Measurements from ENCODE around the gene THAP11.

- TF ChIP-seq EZH2 (IDR thresholded peaks at IDR 0.05; ENCODE audit: borderline replicate concordance, low read length) = no peak
- TF ChIP-seq, protein P1, sequence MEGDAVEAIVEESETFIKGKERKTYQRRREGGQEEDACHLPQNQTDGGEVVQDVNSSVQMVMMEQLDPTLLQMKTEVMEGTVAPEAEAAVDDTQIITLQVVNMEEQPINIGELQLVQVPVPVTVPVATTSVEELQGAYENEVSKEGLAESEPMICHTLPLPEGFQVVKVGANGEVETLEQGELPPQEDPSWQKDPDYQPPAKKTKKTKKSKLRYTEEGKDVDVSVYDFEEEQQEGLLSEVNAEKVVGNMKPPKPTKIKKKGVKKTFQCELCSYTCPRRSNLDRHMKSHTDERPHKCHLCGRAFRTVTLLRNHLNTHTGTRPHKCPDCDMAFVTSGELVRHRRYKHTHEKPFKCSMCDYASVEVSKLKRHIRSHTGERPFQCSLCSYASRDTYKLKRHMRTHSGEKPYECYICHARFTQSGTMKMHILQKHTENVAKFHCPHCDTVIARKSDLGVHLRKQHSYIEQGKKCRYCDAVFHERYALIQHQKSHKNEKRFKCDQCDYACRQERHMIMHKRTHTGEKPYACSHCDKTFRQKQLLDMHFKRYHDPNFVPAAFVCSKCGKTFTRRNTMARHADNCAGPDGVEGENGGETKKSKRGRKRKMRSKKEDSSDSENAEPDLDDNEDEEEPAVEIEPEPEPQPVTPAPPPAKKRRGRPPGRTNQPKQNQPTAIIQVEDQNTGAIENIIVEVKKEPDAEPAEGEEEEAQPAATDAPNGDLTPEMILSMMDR (conservative IDR thresholded peaks at IDR 0.05 in 1 of 2, IDR thresholded peaks at IDR 0.05 in 1 of 2; ENCODE audit: extremely low read depth in 1 of 2, insufficient read depth in 1 of 2, low read depth in 1 of 2, low read length in 2 of 2) = no peak
These were observed 37.1 kb upstream of the THAP11 start for GRCh38 chr16:67804853-67805542.

Measured in mammary epithelial cell (primary cell).